Upper lobe of left lung (tissue), 4 donors: Measurements from ENCODE around the gene CAPNS1.

ENCODE experiments used
- EP300 ChIP-seq, 4 donors: sonication (generic); formaldehyde crosslinking; IDR thresholded peaks; one replicate each; pipeline ENCODE4 v1.5.1; 2017; ENCODE audit warnings: antibody characterized with exemption in 4 of 4, control low read depth in 2 of 4
- POLR2AphosphoS5 ChIP-seq, 2 donors: sonication (generic); formaldehyde crosslinking; IDR thresholded peaks; one replicate each; pipeline ENCODE4 v1.5.1; 2017; ENCODE audit warnings: antibody characterized with exemption in 2 of 2
- TF ChIP-seq, protein P1 (sequence below), 6 experiments: fragments of 450-650 bp in 4 of 6; fragments of 200-600 bp in 2 of 6; sonication (generic) in 2 of 6; IDR thresholded peaks; one replicate each; pipeline ENCODE4 v1.5.1; 2016 to 2019; ENCODE audit warnings: antibody characterized with exemption in 6 of 6

DNA sequence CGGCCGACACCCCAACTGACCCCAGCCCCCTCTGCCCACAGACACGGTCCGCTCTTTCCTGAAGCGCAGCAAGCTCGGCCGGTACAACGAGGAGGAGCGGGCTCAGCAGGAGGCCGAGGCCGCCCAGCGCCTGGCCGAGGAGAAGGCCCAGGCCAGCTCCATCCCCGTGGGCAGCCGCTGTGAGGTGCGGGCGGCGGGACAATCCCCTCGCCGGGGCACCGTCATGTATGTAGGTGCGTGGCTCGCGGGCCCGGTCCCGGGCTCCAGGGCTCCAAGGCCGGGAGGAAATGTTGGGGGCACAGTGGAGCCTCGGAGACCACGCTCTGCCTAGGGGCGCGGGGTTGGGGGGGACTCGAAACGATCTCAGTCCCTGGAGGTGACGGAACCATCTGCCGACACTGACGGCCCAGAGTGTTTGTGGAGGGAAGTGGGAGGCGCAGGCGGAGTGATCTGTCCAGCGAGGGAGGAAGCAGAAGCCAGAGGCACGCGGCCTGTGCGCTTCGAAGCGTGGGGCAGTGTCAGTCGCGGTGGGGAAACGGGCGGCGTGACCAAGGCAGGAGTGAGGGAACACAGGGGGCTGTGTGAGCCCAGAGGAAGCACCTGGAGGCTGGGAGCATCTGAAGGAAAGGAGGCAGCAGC lies 18.3 kb upstream of the CAPNS1 start:
- TF ChIP-seq, protein P1, sequence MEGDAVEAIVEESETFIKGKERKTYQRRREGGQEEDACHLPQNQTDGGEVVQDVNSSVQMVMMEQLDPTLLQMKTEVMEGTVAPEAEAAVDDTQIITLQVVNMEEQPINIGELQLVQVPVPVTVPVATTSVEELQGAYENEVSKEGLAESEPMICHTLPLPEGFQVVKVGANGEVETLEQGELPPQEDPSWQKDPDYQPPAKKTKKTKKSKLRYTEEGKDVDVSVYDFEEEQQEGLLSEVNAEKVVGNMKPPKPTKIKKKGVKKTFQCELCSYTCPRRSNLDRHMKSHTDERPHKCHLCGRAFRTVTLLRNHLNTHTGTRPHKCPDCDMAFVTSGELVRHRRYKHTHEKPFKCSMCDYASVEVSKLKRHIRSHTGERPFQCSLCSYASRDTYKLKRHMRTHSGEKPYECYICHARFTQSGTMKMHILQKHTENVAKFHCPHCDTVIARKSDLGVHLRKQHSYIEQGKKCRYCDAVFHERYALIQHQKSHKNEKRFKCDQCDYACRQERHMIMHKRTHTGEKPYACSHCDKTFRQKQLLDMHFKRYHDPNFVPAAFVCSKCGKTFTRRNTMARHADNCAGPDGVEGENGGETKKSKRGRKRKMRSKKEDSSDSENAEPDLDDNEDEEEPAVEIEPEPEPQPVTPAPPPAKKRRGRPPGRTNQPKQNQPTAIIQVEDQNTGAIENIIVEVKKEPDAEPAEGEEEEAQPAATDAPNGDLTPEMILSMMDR (IDR thresholded peaks at IDR 0.05) = no peak
- no peak for TF ChIP-seq EP300 (IDR thresholded peaks at IDR 0.05)
- no peak for TF ChIP-seq POLR2AphosphoS5 (IDR thresholded peaks at IDR 0.05)
